GM21360 (cell line): Measurements from ENCODE around the gene MKNK2.

Source experiments
- ATAC-seq: cut with Tn5 transposase; IDR thresholded peaks from one replicate; pipeline ENCODE4 v1.9.1; 2021; ENCODE audit warnings: mild to moderate bottlenecking, moderate library complexity; ENCODE audit not compliant: unreplicated experiment

MKNK2 gene

GRCh38 chr19:2080336-2080988 lies 29.4 kb upstream of the MKNK2 start:
- ATAC-seq = no peak

GRCh38 chr19:2079865-2080301 lies 28.8 kb upstream of the MKNK2 start:
- no peak for ATAC-seq

GRCh38 chr19:2079076-2079864 lies 28.2 kb upstream of the MKNK2 start:
- ATAC-seq = no peak

DNA sequence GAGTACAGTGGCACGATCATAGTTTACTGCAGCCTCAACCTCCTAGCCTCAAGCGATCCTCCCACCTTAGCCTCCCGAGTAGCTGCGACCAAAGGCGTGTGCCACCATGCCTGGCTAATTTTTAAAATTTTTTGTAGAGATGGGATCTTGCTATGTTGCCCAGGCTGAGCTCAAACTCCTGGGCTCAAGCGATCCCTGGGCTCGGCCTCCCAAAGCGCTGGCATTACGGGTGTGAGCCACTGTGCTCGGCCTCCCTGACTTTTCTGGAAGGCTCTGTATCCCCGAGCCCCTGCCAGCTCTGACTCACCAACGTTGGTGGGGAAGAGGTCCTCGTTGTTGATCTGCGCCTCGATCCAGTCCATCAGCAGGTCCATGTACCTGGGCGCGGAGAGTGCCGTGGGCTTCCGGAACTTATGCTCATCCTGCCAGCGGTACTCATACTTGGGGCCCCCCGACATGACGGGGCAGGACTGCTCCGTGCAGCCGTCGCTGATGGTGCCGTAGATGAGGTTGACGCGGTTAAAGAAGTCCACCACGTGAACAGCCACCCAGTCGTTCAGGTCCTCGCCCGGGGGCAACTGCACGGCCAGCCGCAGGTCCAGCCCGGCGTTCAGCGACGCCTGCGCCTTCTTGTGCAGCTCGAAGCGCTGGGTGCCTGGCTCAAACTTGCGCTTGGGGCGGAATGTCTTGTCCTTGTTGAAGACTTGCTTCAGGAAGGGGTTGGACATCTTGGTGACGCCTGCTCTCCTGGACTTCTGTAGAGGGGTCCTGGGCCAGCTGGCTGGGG lies 27.0 kb upstream of the MKNK2 start:
- ATAC-seq = no peak

GRCh38 chr19:2077398-2077797 lies 26.4 kb upstream of the MKNK2 start:
- no peak for ATAC-seq

DNA sequence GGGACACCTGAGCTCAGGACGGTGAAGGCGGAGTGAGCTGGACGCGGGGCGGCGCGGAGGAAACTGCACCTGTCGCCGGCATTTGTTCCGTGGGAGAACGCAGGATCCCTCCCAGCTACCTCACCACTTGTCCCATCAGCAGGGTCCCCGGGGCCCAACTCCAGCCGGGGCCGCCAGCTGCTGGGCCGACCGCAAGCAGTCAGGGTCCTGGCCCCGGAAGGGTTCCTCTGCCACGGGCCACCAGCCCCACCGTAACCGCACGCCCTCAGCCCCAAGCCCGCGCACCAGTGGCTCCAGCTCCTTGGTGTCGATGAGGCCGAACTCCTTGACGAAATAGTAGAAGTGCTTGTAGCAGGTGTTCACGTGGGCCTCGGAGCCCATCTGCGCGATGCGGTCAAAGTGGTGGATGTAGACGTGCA lies 25.5 kb upstream of the MKNK2 start:
- ATAC-seq = no peak

DNA sequence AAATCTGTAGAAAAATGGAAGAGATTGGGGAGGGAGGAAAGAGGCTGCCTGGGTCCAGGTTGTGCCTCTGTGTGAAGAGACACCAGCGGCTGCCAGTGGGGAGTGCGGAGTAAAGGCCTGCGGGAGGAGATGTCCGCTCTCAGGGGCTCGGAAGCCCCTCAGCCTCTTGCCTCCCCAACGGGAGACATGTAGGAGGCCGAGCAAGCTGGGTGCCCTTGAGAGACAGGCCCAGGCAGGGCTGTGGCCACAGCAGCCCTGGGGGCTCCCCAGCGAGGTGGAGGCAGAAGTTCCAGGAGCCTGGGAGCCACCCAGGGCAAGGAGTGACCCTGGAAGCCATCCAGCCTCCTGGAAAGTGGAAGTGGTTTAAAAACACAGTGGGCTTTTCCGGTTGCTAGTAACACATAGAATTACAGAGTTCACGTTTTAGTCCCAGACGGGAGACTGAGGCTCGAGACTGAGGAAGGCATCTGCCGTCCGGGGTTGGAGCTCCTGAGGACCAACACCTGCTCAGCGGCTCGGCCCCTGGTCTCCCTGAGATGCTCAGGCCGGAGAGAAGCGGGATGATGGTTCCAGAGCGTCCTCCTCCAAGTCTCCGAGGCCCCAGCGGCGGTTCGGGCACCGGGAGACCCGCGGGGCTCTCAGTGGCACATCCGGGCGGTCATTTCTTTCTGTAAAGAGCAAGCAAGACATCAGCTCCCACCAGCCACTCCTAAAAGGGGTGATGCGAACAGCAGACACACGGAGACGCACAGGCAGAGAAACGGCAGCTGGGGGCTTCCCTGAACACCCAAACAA lies 21.9 kb upstream of the MKNK2 start:
- no peak for ATAC-seq

DNA sequence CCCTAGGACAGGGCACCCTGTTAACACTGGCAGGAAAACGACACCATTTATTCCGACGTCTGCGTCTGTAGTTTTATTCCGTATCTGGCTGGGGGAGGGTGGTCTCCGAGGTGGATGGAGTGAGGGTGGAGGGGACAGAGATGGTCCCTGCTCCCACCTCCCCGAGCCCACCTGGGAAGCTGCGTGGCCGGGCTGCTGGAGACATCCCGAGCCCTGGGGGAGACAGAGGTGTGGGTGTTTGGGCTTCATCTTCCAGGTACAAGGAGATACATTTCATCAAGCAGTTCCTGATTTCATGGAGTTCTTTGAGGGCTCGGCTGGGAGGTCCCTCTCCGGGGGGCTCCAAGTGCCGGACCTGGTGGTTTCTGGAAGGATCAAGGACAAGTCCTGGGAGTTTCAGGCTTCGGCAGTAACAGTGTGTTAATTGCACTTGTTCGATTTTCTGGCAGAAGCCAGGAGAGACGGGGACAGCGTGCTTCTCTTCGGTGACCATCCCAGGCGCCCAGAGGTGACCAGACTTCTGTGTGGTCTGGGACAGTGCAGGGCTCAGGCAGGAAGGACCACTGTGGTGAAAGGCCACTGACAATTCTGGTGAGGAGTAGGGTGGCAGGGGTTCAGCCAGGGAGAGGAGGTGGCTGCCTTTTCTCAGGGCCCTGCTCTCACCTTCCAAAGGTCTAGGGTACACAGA lies 20.1 kb upstream of the MKNK2 start:
- no peak for ATAC-seq

GRCh38 chr19:2070436-2070827 lies 19.4 kb upstream of the MKNK2 start:
- ATAC-seq = no peak

DNA sequence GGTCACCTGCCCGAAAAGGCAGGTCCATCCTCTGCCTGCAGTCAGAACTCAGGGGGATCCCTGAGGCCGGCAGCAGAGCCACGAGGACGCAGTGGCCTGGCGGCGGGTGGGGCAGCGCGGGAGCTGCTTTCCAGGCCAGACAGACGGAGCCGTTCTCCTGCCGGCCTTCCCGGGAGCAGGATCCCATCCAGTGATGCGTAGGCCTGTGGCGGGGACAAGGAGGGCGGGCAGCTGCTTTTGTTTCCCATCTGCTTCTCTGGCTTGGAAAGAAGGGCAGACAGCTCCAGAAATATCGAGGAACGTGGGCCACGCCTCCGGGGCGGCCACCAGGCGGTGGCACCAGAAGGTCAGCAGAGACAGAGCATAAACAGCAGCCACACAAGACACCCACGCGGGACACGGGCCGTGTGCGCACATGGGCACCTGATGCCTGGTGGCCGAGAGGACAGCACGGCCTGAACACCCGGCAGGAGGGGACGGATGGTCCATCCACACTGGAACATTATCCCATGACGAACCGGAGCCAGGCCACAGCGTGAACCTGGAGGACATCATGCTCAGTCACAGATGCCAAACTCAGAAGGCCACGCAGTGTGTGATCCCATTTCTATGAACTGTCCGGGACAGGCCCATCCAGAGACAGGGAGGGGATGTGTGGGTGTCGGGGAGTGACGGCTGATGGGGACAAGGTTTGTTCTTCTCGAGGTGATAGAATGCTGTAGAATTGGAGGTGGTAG lies 13.9 kb upstream of the MKNK2 start:
- no peak for ATAC-seq

DNA sequence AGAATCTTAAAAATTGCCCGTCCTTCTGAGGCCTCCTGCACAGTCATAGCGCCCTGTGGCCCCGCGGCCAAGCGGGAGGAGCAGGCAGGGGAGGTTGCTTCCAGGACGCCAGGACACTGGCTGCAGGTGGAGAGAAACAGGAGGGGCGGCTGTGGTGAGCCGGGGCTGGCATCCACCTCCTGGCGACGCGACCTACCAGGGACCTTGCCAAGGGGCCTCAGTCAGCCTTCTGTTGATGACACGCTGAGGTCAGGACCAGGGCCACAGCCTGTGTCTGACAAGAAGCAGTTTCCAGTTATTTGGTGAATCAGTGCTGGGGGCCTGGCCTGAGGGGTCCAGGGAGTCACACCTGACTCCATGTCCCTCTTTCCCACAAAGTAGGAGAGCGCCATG lies 13.3 kb upstream of the MKNK2 start:
- ATAC-seq = no peak

GRCh38 chr19:2063824-2064223 lies 12.8 kb upstream of the MKNK2 start:
- ATAC-seq = no peak

- no peak for ATAC-seq
Observed at GRCh38 chr19:2062770-2063169, 11.7 kb upstream of the MKNK2 start.

DNA sequence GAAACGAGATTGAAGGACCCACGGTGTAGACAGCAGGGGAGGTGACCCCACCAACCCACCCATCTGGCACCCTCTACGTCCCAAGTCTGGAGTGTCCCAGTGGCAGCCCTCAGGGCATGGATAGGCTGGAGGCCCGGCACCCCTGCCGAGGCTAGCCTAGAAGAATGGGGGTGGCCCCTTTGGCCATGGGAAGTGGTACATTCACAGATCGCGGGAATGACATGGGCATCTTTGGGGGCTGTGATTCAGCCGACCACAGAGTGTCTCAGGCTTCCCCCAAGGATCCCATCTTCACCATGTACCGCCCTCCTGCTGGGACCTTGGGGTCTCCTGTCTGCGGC lies 11.3 kb upstream of the MKNK2 start:
- ATAC-seq = no peak

GRCh38 chr19:2061495-2062388 lies 10.7 kb upstream of the MKNK2 start:
- peak; percentile 57 for ATAC-seq

- peak; percentile 27 for ATAC-seq
Observed at GRCh38 chr19:2060884-2061494, 9.9 kb upstream of the MKNK2 start.

DNA sequence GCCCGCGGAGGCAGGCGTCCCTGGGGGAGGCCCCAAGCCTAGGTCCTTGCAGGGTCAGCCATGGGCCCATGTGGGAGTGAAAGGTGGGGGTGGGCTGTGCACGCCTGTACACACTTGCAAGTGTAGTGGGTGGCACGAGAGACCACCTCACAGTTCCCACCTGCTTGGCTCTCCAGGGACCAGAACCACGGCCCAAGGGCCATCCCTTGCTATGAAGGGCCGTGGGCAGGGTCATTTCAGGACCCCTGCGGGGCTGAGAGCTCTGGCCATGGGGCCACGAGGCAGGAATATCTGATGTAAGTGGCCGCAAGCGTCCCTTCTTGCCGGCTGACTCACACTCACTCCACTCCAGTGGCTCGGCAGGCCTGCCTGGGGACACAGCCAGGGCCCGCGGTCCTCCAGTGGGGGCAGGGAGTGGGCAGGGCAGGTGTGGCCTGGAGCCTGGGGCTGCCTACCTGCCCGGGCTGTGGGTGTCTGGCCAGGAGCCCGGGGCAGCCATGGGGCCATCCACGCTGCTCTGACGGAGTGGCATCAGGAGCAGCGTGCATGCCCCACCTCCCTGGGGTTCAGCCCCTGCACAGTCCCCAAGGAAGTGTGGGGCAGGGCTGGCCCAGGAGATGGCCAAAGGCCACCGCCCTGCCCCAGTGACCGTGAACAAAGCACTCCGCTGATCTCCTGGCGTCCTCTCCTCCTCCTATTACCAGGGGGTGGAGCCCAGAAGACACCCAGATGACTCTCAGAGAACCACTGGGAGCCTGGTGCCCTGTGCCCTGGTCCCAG lies 8.6 kb upstream of the MKNK2 start:
- no peak for ATAC-seq
